Measurements from ENCODE around the gene TGOLN2.

Gene TGOLN2

DNA sequence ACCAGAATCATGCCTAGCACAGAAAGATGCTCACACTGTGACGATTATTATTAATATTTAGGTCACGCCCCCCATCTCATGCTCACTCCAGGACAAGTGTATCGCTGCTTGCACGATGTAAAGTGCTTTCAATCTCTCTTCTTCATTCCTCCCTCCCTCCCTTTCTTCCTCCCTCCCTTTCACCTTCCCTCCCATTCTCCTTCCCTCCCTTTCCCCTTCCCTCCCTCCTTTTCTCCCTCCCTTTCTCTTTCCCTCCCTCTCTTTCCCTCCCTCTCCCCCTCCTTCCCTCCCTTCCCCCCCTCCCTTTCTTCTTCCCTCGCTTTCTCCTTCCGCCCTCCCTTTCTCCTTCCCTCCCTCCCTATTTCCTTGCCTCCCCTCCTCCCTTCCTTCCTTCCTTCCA lies 19.6 kb downstream of the TGOLN2 start:
- no peak for TF ChIP-seq CTCF (IDR thresholded peaks at IDR 0.05; ENCODE audit: borderline replicate concordance, control extremely low read depth, extremely low read depth, insufficient read depth, missing control alignments)
- in situ Hi-C loops (cut with MboI; ENCODE audit: low sequenced_read_pairs, unreplicated experiment): no loop called here
- DNase-seq (ENCODE audit: low spot score): no peak

DNA sequence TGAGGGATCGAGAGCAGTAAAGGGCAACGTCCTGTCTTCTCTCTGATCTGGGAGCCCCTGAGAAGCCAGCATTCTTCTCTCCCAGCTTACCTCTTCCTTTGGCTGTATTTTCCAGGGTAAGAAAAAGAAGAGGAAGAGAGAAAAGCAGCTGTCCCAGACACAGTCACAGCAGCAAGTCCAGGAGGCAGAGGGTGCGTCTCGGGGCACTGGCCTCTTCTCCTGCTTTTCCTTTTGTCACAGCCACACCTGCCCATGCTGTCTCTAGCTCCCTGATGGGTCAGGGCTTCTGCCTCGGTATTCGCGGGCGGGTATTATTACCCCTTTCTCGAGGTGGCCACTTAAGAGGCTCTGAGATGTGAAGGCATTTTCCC lies 20.3 kb downstream of the TGOLN2 start:
- TF ChIP-seq CTCF (IDR thresholded peaks at IDR 0.05; ENCODE audit: borderline replicate concordance, control extremely low read depth, extremely low read depth, insufficient read depth, missing control alignments): no peak
- in situ Hi-C loops (cut with MboI; ENCODE audit: low sequenced_read_pairs, unreplicated experiment): no loop called here
- DNase-seq (ENCODE audit: low spot score): no peak

- no peak for TF ChIP-seq CTCF (IDR thresholded peaks at IDR 0.05; ENCODE audit: borderline replicate concordance, control extremely low read depth, extremely low read depth, insufficient read depth, missing control alignments)
- in situ Hi-C loops (cut with MboI; ENCODE audit: low sequenced_read_pairs, unreplicated experiment): no loop called here
- no peak for DNase-seq (ENCODE audit: low spot score)
Observed at GRCh38 chr2:85303780-85304531, 23.8 kb downstream of the TGOLN2 start.

GRCh38 chr2:85302121-85302520 lies 25.7 kb downstream of the TGOLN2 start:
- in situ Hi-C loops (cut with MboI; ENCODE audit: low sequenced_read_pairs, unreplicated experiment): no loop called here
- TF ChIP-seq CTCF (IDR thresholded peaks at IDR 0.05; ENCODE audit: borderline replicate concordance, control extremely low read depth, extremely low read depth, insufficient read depth, missing control alignments): no peak
- no peak for DNase-seq (ENCODE audit: low spot score)

DNA sequence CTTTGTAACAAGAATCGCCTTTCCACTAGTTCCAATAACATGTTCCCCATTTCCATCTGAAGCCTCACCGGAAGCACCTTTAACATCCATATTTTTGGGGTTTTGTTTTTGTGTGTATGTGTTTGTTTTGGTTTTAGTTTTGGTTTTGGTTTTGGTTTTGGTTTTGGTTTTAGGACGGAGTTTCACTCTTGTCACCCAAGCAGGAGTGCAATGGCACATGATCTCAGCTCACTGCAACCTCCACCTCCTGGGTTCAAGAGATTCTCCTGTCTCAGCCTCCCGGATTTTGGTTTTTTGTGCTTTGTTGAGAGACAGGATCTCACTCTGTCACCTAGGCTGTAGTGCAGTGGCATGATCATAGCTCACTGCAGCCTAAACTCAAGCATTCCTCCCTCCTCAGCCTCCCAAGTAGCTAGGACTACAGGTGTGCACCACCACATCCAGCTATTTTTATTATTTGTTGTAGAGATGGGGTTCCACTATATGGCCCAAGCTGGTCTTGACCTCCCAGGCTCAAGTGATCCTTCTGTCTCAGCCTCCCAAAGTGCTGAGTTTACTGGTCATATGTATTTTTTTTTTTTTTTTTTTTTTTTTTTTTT lies 36.3 kb downstream of the TGOLN2 start:
- no peak for TF ChIP-seq CTCF (IDR thresholded peaks at IDR 0.05; ENCODE audit: borderline replicate concordance, control extremely low read depth, extremely low read depth, insufficient read depth, missing control alignments)
- no peak for DNase-seq (ENCODE audit: low spot score)
- in situ Hi-C loops (cut with MboI; ENCODE audit: low sequenced_read_pairs, unreplicated experiment): loop anchor here (25.0 kb wide), 2 partner anchors 354 to 804 kb away; no protein-coding TSS in a partner anchor

DNA sequence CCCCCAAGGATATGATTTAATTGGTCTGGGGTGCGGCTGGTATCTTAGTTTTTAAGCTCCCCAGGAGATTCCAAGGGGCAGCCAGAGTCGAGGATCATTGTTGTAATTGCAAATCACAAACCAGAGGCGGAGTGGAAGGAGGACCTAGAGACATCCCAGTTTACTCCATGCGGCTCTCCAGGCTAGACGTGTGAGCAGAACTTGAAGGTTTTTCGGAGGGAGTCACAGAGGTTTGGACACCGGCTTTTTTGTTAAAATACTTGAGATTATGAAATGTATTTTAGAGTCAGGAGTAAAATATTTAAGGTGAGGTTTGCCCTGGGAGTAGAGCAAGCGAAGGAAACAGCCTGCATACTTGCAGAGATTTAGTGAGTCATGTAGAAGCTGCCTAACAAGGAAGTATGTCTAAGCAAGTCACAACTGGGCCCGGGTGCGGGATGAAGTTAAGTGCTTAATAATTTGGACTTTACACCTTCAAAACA lies 39.5 kb downstream of the TGOLN2 start:
- no peak for TF ChIP-seq CTCF (IDR thresholded peaks at IDR 0.05; ENCODE audit: borderline replicate concordance, control extremely low read depth, extremely low read depth, insufficient read depth, missing control alignments)
- no peak for DNase-seq (ENCODE audit: low spot score)
- in situ Hi-C loops (cut with MboI; ENCODE audit: low sequenced_read_pairs, unreplicated experiment): loop anchor here (10.0 to 25.0 kb wide), 3 partner anchors 223 to 801 kb away; no protein-coding TSS in a partner anchor

All from GM13976 (cell line).